Smooth muscle cell (in vitro differentiated cells): ENCODE data around the gene HOXA10. TPM values are rescaled to one million over a fixed set of nuclear protein-coding genes. Genes with fewer than 3 reads are reported as not detected.
A peak's percentile ranks its signal among the peaks of the same experiment; 100 is the strongest.

Experiments
- DNase-seq: peaks from one replicate; lab custom pipeline; 2025; ENCODE audit not compliant: unreplicated experiment; lab: John Stamatoyannopoulos, UW
- H2AFZ ChIP-seq: fragments of 200-600 bp; sonication (generic); 2 replicates; pipeline ENCODE4 v1.6.0; 2016; ENCODE audit warnings: antibody characterized with exemption, low read depth, mild to moderate bottlenecking
- H3F3A ChIP-seq: fragments of 200-600 bp; sonication (generic); 2 replicates; pipeline ENCODE4 v1.6.0; 2017; ENCODE audit warnings: antibody characterized with exemption, low read depth
- H3K27ac ChIP-seq: fragments of 200-600 bp; sonication (generic); 2 replicates; pipeline ENCODE4 v1.5.1; 2016; ENCODE audit warnings: low read depth, mild to moderate bottlenecking
- H3K27me3 ChIP-seq: fragments of 200-600 bp; sonication (generic); 2 replicates; pipeline ENCODE4 v1.6.1; 2016; ENCODE audit warnings: low read depth, mild to moderate bottlenecking
- H3K36me3 ChIP-seq: fragments of 200-600 bp; sonication (generic); 2 replicates; pipeline ENCODE4 v1.5.1; 2016; ENCODE audit warnings: low read depth
- H3K4me1 ChIP-seq: fragments of 200-600 bp; sonication (generic); 2 replicates; pipeline ENCODE4 v1.5.1; 2016; ENCODE audit warnings: low read depth
- H3K4me2 ChIP-seq: fragments of 200-600 bp; sonication (generic); 2 replicates; pipeline ENCODE4 v1.6.0; 2016; ENCODE audit warnings: mild to moderate bottlenecking
- H3K4me3 ChIP-seq: fragments of 200-600 bp; sonication (generic); 2 replicates; pipeline ENCODE4 v1.5.1; 2016; ENCODE audit warnings: mild to moderate bottlenecking
- H3K79me2 ChIP-seq: fragments of 200-600 bp; sonication (generic); 2 replicates; pipeline ENCODE4 v1.6.0; 2016; ENCODE audit warnings: low read depth, mild to moderate bottlenecking
- H3K9ac ChIP-seq: fragments of 200-600 bp; sonication (generic); 2 replicates; pipeline ENCODE4 v1.6.0; 2016; ENCODE audit warnings: low read depth
- H3K9me3 ChIP-seq: fragments of 200-600 bp; sonication (generic); replicated peaks from 2 replicates; pipeline ENCODE4 v1.5.1; 2016; ENCODE audit warnings: low read depth
- H4K20me1 ChIP-seq: fragments of 200-600 bp; sonication (generic); 2 replicates; pipeline ENCODE4 v1.6.0; 2016; ENCODE audit warnings: low read depth
- CTCF ChIP-seq: fragments of 200-600 bp; sonication (generic); IDR thresholded peaks from 2 replicates; pipeline ENCODE4 v1.5.1; 2017; ENCODE audit warnings: borderline replicate concordance, mild to moderate bottlenecking, antibody characterized with exemption; ENCODE audit not compliant: insufficient read depth, poor library complexity, severe bottlenecking
- WGBS: methylation state at CpG from one replicate; pipeline ENCODE4 v1.1.7; 2016; ENCODE audit warnings: low lambda C conversion rate; 5-methylcytosine and 5-hydroxymethylcytosine counted together
- polyA plus RNA-seq: library from polyadenylated mRNA; unstranded; fragments of >200 nt; fragmentation: Nextera tagmentation; extraction: Ambion mirVana; gene quantifications from 2 replicates; pipeline ENCODE4 v1.2.1, GENCODE V29; 2016
- total RNA-seq: library from RNA; depleted of rRNA; stranded (reverse); fragments of >200 nt; gene quantifications from 2 replicates; pipeline ENCODE4 v1.2.3, GENCODE V29; 2014

Gene HOXA10
- total and polyA plus RNA-seq, 2 experiments from 2014 or later, result 37.6 to 53.6 TPM

DNA sequence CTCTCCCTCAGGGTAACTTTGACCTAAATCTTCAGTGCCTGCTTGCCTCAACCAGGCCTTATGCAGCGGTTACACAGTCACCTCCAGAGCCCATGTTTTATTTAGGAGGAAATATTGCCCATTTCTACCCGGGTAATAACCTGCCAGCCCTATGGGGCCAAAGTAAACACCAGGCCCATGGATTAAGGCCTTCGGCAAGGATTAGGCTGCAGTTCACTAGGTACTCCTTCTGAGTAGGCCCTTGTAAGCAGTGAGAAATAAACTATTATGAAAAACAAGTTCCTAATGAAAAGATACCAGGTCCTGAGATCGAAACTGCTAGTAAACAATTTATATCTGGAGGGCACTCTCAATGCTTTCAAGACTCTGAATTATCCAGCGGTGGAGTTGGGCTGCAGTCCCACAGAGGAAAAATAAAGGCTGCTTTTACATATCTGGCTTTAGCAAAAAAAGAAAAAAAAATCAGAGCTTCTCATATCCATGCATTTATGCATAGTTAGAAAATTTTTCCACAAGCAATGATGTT, 3.7 kb upstream of the HOXA10 start:
- peaks cover 18% of the 10 kb centered on the region for H4K20me1 ChIP-seq
- peaks cover 4% of the 10 kb centered on the region for H3K4me1 ChIP-seq
- no peaks in the 10 kb centered on the region for H3K9me3 ChIP-seq
- H3F3A ChIP-seq, result no peaks in the 10 kb centered on the region
- H2AFZ ChIP-seq, result no peak overlapping the region
- peak overlapping the region; percentile 67 for H3K4me3 ChIP-seq
- H3K27me3 ChIP-seq, result no peaks in the 10 kb centered on the region
- H3K4me2 ChIP-seq, result peak overlapping the region; percentile 89
- no peak for DNase-seq
- no peaks in the 10 kb centered on the region for H3K36me3 ChIP-seq
- no peak for TF ChIP-seq CTCF
- 27% methylated on average over 5 of the region's 5 CpGs for WGBS
- H3K79me2 ChIP-seq, result peaks cover 80% of the 10 kb centered on the region
- peak overlapping the region; percentile 95 for H3K27ac ChIP-seq
- H3K9ac ChIP-seq, result peak overlapping the region; percentile 75

DNA sequence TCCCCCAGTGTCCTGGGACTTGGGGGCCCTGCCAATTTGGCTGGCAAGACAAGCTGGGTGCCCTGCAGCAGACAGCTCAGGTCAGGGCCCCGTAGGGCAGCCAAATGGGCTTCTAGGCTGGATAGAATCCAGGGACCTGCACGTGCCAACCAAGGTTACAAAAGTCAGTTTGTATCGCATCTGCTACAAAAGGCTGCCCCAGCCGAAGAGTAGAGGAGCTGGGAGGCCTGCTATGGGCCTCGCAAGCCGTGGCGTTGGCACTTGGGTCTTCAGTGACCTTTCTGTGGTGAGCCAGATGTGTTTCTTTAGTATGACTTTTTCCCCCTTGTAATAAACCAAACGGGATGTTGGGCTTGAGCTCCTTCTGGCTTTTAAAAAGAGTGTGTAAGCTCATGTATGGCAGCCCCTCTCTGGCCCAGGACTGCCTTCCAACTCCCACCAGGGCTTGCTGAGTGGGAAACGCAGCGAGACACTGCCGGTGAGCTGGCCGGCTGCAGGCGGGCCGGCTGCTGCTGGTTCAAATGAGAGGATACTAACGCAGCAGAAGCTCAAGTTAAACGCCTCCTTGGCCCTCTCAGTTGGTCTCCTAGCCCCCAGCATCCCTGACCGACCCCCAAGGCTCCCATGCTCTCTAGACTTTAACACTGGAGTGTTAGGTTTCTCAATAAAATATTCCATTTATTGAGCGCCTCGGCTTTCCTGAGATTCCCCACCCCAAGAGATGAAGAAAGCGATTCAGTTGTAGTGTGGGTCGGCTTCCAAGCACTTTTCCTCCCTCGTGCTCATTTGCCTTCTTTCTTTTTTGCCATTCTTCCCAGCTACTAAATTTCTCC, 3.1 kb upstream of the HOXA10 start:
- Histone ChIP-seq H3K4me2 (peak overlapping the region; percentile 89), H4K20me1 (peaks cover 24% of the 10 kb centered on the region), H3K4me1 (no peaks in the 10 kb centered on the region), H3K27ac (peak overlapping the region; percentile 95), H3K36me3 (no peaks in the 10 kb centered on the region), H3K9ac (peak overlapping the region; percentile 75), H3K79me2 (peaks cover 80% of the 10 kb centered on the region), H3K9me3 (no peaks in the 10 kb centered on the region), H3K4me3 (peak overlapping the region; percentile 67), H3K27me3 (peaks cover 6% of the 10 kb centered on the region), H3F3A (no peaks in the 10 kb centered on the region), H2AFZ (no peak overlapping the region)
- no peak for DNase-seq
- no peak for TF ChIP-seq CTCF
- 23% methylated on average over 22 of the region's 22 CpGs for WGBS

DNA sequence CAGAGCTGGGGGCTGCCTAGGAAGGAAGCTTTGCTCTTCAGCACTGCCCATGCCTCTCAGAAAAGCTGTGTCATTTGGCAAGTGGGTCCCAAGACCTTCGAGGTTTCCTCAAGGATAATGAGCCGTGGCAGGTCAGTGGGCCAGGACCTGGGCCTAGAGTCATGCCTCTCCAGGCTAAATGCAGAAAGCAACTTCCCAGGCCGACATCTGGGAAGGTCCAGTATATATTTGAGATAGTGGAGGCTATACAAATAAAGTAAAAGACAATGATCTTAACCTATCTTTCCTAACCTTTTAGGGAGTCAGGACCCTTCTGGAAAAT, 2.4 kb upstream of the HOXA10 start:
- no peak overlapping the region for H2AFZ ChIP-seq
- H3K9me3 ChIP-seq, result no peaks in the 10 kb centered on the region
- H3K4me1 ChIP-seq, result no peaks in the 10 kb centered on the region
- H3K4me2 ChIP-seq, result peak overlapping the region; percentile 89
- H3K27me3 ChIP-seq, result peaks cover 11% of the 10 kb centered on the region
- H4K20me1 ChIP-seq, result peaks cover 31% of the 10 kb centered on the region
- peak overlapping the region; percentile 67 for H3K4me3 ChIP-seq
- no peak for TF ChIP-seq CTCF
- 60% methylated on average over 3 of the region's 3 CpGs for WGBS
- peak overlapping the region; percentile 45 for H3K9ac ChIP-seq
- H3F3A ChIP-seq, result no peaks in the 10 kb centered on the region
- no peaks in the 10 kb centered on the region for H3K36me3 ChIP-seq
- DNase-seq, result no peak
- peak overlapping the region; percentile 95 for H3K27ac ChIP-seq
- peaks cover 80% of the 10 kb centered on the region for H3K79me2 ChIP-seq
